NCI-H69 (cell line): ENCODE measurements around the gene GNA12.
"Not testable (repeated sequence)": the region's sequence is repeated elsewhere in the genome, so short reads cannot be mapped to it uniquely, and the experiment has no call there.

Experiments used
- DNase-seq: peaks from one replicate; lab custom pipeline; 2025; lab: John Stamatoyannopoulos, UW

Gene GNA12

GRCh38 chr7:2864999-2865670 lies 21.0 kb upstream of the GNA12 start:
- DNase-seq = peak; percentile 75

DNA sequence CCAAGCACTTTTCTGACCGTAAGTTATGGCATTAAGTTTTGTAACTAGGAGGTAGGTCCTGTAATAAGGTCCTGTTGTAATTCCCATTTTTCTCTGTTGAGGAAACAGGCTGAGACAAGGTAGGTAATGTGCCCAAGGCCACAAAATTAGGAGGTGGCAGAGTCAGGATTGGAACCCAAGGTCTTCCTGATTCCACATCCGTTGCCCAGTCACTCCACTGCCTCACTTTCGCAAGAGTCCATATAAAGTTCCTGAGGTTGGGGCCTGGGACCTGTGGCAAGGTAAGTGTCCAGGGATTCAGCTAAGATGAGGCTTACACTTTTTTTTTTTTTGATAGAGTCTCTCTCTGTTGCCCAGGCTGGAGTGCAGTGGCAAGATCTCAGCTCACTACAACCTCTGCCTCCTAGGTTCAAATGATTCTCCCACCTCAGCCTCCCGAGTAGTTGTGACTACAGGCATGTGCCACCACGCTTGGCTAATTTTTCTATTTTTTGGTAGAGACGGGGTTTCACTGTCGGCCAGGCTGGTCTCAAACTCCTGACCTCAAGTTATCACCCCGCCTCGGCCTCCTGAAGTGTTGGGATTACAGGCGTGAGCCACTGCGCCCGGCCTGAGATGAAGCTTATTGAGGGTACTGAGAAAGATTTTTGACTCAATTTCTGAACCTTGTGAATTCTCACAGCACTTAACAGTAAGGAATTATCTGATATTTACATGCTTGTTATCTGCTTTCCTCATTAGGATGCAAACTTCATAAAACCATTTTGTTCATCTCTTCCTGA lies 20.3 kb upstream of the GNA12 start:
- no peak for DNase-seq

- DNase-seq = peak; percentile 90
Measured at GRCh38 chr7:2863461-2864066, 19.5 kb upstream of the GNA12 start.

- no peak for DNase-seq
Measured at GRCh38 chr7:2862831-2863361, 18.8 kb upstream of the GNA12 start.

GRCh38 chr7:2861509-2861908 lies 17.4 kb upstream of the GNA12 start:
- no peak for DNase-seq

- DNase-seq = peak; percentile 28
Measured at GRCh38 chr7:2860627-2861133, 16.6 kb upstream of the GNA12 start.

DNA sequence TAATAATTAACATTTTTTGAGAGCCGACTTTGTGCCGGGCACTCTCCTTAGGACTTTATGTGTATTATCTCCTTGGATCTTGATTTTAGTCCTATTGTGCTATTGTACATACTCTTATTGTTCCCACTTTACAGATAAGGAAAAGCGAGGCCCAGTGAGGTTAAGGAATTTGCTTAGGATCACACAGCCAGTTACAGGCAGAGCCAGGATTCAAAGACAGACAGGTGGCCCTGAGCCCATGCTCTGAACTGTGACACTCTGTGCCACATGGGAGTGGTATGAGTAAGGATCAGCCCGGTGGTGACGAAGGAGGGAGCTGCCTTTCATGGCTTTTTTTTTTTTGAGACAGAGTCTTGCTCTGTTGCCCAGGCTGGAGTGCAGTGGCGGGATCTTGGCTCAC lies 15.8 kb upstream of the GNA12 start:
- DNase-seq = no peak

- DNase-seq = no peak
Measured at GRCh38 chr7:2858621-2859020, 14.5 kb upstream of the GNA12 start.

DNA sequence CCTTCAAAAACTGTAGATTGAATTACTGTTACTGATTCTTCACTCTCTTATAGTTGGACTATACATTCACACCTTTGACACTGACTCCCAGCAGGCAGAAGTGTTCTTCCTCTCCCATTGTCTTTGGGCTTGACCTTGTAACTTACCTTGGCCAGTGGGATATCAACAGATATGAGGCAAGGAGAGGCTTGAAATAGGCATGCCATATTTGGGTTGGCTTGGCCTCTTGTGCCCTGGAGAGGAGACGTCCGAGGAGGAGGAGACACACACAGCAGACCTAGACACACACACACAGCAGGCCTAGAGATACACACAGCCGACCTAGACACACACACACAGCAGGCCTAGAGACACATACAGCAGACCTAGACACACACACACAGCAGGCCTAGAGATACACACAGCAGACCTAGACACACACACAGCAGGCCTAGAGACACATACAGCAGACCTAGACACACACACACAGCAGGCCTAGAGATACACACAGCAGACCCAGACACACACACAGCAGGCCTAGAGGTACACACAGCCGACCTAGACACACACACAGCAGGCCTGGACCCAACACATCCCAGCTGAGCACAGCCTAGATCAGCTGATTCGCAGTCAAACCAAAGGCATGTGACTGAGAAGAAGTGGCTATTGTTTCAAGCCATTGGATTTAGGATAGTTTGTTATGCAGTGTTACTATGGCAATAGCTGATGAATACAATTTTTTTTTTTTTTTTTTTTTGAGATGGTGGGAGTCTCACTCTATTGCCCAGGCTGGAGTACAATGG lies 12.5 kb upstream of the GNA12 start:
- peak; percentile 46 for DNase-seq

GRCh38 chr7:2855386-2855785 lies 11.3 kb upstream of the GNA12 start:
- DNase-seq = no peak

DNA sequence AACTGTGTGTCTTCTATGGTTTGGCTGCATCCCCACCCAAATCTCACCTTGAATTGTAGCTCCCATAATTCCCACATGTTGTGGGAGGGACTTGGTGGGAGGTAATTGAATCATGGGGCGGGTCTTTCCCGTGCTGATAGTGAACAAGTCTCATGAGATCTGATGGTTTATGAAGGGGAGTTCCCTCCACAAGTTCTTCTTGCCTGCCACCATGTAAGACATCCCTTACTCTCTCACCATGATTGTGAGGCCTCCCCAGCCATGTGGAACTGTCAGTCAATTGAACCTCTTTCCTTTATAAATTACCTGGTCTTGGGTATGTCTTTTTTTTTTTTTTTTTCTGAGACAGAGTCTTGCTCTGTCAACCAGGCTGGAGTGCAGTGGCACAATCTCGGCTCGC lies 9.4 kb upstream of the GNA12 start:
- DNase-seq = not testable (repeated sequence)

DNA sequence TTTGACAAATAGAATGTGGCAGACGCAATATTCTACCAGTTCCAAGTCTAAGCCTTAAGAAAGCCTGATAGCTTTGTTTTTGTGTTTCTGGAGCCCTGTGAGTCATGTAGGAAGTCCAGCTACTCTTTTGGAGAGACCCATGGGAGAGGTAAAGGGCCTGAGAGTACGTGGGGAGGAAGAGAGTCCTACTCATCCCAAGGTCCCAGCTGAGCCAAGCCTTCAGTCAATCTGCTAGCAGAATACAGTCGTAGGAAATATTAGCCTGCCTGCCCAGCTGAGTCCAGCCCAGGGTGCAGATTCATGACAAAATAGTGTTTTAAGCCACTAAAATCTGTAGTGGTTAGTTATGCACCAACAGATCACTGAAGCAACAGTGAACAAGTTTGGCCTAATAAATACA lies 9.0 kb upstream of the GNA12 start:
- no peak for DNase-seq

GRCh38 chr7:2851497-2851896 lies 7.4 kb upstream of the GNA12 start:
- DNase-seq = no peak

DNA sequence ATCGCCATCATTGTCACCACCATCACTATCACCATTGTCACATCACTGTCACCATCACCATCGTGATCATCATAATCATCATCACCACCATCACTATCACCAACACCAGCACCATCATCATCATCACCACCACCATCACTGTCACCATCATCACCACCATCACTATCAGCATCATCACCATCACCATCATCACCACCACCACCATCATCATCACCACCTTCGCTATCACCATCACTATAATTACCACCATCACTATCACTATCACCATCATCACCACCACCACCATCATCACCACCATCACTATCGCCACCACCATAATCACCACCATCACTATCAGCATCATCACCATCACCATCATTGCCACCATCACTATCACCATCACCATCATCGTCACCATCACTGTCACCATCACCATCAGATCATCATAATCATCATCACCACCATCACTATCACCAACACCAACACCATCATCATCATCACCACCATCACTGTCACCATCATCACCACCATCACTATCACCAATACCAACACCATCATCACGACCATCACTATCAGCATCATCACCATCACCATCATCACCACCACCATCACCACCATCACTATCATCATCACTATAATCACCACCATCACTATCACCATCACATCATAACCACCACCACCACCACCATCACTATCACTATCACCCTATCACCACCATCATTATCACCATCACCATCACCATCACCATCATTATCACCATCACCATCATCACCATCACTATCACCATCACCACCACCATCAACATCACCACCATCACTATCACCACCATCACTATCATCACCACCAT lies 6.0 kb upstream of the GNA12 start:
- no peak for DNase-seq

- DNase-seq = peak; percentile 38
Measured at GRCh38 chr7:2845034-2845592, 1.0 kb upstream of the GNA12 start.

- DNase-seq = peak; percentile 80
Measured at GRCh38 chr7:2843711-2844152, 376 bp downstream of the GNA12 start.

GRCh38 chr7:2843191-2843685 lies 870 bp downstream of the GNA12 start:
- DNase-seq = peak; percentile 48

GRCh38 chr7:2841907-2842306 lies 2.2 kb downstream of the GNA12 start:
- DNase-seq = no peak

DNA sequence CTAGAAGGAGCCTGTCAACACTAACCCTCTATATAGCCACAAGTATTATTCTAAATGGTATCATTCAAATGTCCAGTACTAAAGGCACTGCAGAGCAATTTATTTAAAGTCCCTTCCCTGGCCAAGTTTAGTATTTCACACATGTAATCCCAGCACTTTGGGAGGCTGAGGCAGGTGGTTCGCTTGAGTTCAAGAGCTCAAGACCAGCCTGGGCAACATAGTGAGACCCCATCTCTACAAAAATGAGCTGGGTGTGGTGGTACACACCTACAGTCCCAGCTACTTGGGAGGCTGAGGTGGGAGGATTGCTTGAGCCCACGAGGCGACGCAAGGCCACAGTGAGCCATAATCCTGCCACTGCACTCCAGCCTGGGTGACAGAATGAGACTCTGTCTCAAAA lies 3.6 kb downstream of the GNA12 start:
- DNase-seq = no peak

- no peak for DNase-seq
Measured at GRCh38 chr7:2838873-2839578, 5.1 kb downstream of the GNA12 start.
